Measurements from ENCODE around the gene RAB3C.

The RAB3C gene

DNA sequence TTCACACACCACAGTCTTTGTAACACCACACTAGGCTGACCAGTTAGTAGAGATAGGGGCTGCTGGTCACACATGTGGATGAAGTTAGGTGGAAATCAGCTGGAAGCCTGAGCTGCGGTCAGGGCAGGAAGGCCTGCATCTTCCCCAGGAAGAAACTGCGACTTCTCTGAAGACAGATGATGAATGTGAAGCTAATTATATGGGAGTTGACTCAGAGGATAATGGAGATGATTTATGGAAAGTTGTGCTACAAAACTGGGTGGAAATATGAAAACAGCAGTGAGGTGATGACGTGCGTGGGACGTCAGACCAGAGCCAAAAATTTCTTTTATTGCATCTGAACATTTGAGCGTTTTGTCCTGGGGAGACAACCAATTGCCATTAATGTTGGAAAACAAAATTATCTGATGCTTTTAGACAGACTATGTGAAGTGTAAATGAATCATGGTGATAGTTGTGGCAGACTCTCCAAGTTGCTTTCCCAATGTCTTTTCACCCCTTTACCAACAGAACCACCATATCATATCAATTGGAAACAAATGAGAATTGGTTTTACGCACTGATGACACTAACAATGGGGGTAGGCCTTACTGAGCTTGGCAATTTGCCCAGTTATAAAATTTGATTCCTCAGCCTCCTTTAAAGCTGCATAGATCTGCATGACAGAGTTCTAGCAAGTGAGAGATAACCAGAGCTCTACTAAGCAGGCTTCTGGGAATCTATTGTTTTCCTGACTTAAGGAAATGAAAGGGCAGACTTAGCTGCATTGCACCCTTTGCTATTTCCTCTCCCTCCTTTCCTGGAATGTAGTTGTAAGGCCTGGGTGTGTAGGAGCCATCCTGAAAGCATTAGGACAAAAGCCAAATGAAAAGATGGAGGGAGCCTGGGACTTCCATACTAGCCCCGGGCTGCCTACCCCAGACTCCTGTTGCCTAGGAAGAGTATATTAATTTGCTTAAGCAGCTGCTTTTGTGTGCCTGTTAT lies 84.0 kb downstream of the RAB3C start:
- H3K4me3 ChIP-seq (ENCODE audit: low read depth, low read length): no peak overlapping the region
- TF ChIP-seq, protein P1, sequence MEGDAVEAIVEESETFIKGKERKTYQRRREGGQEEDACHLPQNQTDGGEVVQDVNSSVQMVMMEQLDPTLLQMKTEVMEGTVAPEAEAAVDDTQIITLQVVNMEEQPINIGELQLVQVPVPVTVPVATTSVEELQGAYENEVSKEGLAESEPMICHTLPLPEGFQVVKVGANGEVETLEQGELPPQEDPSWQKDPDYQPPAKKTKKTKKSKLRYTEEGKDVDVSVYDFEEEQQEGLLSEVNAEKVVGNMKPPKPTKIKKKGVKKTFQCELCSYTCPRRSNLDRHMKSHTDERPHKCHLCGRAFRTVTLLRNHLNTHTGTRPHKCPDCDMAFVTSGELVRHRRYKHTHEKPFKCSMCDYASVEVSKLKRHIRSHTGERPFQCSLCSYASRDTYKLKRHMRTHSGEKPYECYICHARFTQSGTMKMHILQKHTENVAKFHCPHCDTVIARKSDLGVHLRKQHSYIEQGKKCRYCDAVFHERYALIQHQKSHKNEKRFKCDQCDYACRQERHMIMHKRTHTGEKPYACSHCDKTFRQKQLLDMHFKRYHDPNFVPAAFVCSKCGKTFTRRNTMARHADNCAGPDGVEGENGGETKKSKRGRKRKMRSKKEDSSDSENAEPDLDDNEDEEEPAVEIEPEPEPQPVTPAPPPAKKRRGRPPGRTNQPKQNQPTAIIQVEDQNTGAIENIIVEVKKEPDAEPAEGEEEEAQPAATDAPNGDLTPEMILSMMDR (IDR thresholded peaks at IDR 0.05; ENCODE audit: low read depth, low read length): no peak

DNA sequence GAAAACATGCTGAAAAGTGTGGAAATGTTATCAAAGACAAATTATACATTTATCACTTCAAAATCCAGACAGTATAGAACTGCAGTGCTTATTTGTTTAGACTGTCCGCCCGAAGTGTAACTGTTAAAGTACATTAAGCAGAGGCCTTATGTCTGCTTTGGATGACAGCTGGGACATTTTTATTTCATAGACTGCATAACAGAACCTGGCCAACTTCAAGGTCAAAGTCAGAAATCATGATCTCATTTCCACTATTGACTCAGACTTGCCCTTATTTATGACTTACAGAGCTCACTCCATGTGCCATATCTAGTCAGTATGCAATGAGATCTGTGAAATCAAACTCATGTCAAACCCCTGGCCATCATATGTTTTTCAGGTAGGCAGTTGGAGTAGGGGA lies 87.7 kb downstream of the RAB3C start:
- no peak overlapping the region for H3K4me3 ChIP-seq (ENCODE audit: low read depth, low read length)
- TF ChIP-seq, protein P1 (IDR thresholded peaks at IDR 0.05; ENCODE audit: low read depth, low read length): no peak

DNA sequence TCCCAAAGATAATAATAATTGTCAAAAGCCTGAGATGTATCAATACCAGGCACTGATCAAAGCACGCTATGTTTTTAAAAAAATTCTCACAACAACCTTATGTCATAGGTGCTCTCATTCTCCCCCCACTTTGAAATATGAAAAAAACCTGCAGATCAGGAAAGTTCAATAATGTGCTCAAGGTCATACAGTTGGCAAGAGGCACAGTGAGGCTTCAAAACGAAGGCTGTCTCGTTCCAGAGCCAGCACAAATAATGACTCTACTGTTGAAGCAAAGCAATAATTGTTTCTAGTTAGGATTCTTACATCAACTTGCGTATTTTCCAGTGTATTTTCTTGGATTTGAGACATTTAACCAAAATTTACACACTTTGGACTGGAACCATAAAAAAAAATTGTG lies 88.3 kb downstream of the RAB3C start:
- H3K4me3 ChIP-seq (ENCODE audit: low read depth, low read length): no peak overlapping the region
- TF ChIP-seq, protein P1 (IDR thresholded peaks at IDR 0.05; ENCODE audit: low read depth, low read length): no peak

DNA sequence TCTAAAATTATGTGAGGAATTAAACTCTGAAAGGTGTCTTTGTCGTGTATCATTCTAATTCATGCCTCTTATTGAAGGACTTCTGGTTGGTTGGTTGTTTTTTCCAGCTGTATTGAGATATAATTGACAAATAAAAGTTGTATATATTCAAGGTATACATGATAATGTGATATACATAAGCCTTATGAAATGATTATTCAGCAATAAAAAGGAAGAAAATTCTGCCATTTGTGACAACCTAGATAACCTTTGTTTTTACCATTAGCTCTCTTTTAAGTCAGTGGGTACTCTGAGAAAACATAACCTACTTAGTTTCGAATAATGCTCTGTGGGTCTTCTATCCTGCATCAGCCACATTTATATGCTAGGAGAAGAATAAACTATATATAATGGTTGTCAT lies 89.6 kb downstream of the RAB3C start:
- TF ChIP-seq, protein P1 (IDR thresholded peaks at IDR 0.05; ENCODE audit: low read depth, low read length): no peak
- H3K4me3 ChIP-seq (ENCODE audit: low read depth, low read length): no peak overlapping the region

DNA sequence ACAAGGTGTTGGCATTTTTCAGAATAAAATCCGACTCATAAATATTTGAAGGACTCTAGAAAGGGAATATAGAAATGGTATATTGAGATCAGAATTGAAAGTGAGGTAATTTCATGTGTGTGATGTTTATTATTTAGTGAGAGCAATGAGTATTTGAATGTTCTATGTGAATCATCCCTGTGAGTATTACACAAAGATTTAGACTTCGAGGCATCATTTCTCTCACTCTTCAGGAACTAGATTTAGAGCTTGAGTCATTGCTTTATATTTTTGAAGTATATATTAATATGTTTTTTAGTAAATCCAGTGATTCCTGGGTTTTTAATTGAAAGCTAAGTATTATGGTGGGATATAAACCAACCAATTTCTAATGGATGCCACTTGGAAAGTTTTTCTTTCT lies 91.2 kb downstream of the RAB3C start:
- H3K4me3 ChIP-seq (ENCODE audit: low read depth, low read length): no peak overlapping the region
- TF ChIP-seq, protein P1 (IDR thresholded peaks at IDR 0.05; ENCODE audit: low read depth, low read length): no peak

DNA sequence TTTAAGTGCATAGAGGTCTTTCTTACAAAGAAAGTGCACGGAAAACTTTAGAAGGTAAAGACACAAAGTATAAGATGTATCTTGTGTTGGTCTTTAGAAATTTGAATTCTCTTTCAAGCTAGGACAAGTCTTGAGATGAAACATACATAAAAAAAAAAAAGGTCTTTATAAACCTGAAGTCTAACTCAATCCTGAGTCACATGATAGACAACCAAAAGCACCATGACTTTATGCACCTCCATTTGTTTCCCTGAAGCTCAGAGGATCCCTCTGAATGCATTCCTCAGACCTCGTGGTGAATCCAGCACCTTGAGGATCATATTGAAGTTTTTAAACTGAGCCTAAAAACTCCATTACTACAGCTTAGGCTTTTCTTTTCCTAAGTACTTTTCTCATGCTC lies 91.8 kb downstream of the RAB3C start:
- no peak overlapping the region for H3K4me3 ChIP-seq (ENCODE audit: low read depth, low read length)
- TF ChIP-seq, protein P1 (IDR thresholded peaks at IDR 0.05; ENCODE audit: low read depth, low read length): no peak

DNA sequence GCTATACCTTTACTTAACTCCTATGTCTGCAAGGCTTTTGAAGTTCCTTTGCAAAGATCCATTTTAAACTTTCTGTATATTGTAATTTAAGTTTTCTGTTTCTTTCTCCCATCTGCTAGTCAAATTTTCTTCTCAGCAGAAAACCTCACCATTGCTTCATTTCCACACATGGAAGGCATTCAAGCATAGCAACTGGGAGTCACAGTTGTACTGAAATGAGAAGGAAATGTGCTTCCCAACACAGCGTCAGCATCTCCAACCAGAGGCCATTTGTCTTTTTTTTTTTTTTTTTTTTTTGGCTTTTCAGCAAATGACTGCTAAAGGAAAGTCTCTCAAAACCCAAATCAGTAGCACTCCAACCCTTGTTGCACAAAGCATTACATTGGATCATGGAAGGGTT lies 92.5 kb downstream of the RAB3C start:
- TF ChIP-seq, protein P1 (IDR thresholded peaks at IDR 0.05; ENCODE audit: low read depth, low read length): no peak
- no peak overlapping the region for H3K4me3 ChIP-seq (ENCODE audit: low read depth, low read length)

Data from WI38 (cell line).